Endothelial cell of umbilical vein (primary cell): ENCODE measurements around the gene MEOX2. TPM values are rescaled to one million over a fixed set of nuclear protein-coding genes. Genes with fewer than 3 reads are reported as not detected.

ENCODE experiments used
- BruUV-seq: library from RNA; stranded (reverse); fragments of 400-500 nt; replicated peaks from 2 replicates; lab custom pipeline; 2021; lab: Mats Ljungman, UMichigan
- CTCF ChIA-PET: fragments of 300-600, 350-600 bp; sonication (Branson Sonifier 250); formaldehyde crosslinking; loops from one replicate; lab custom pipeline; 2021; ENCODE audit warnings: antibody characterized with exemption, inconsistent platforms; lab: Charles Lee
- POLR2A ChIA-PET: fragments of 300-600, 350-600 bp; sonication (Branson Sonifier 250); formaldehyde crosslinking; loops from one replicate; lab custom pipeline; 2021; ENCODE audit warnings: antibody characterized with exemption, inconsistent platforms; lab: Charles Lee
- DNase-seq: peaks from one replicate; pipeline ENCODE4 v3.0.0-alpha.2; 2011; ENCODE audit warnings: low read depth, low spot score
- FAIRE-seq: peaks from 2 replicates; lab custom pipeline; 2011; peaks lifted over from hg19 to GRCh38; lab: Jason Lieb, UNC
- H2AFZ ChIP-seq: 2 replicates; pipeline ENCODE4 v1.6.0; 2012; ENCODE audit warnings: low read depth, low read length, control low read depth, inconsistent platforms
- H3K27ac ChIP-seq: 2 replicates; pipeline ENCODE4 v1.5.1; 2011; ENCODE audit warnings: low read depth, mild to moderate bottlenecking, control low read depth, low read length, moderate library complexity; ENCODE audit not compliant: insufficient read depth
- H3K27me3 ChIP-seq, 2 experiments: 2 replicates each; pipeline versions ENCODE4 v1.6.0 to v1.6.1; 2011; ENCODE audit warnings: low read length in 2 of 2, mixed read lengths in 1 of 2; ENCODE audit not compliant: control insufficient read depth in 2 of 2, insufficient read depth in 2 of 2
- H3K36me3 ChIP-seq, 2 experiments: 2 replicates in 1 of 2; 3 replicates in 1 of 2; pipeline ENCODE4 v1.5.1; 2011; ENCODE audit warnings: low read length in 2 of 2, mild to moderate bottlenecking in 1 of 2, moderate library complexity in 1 of 2; ENCODE audit not compliant: control insufficient read depth in 2 of 2, insufficient read depth in 2 of 2; ENCODE audit errors: extremely low read depth in 1 of 2
- H3K4me1 ChIP-seq: 3 replicates; pipeline ENCODE4 v1.5.1; 2011; ENCODE audit warnings: mild to moderate bottlenecking, low read length; ENCODE audit not compliant: control insufficient read depth, insufficient read depth; ENCODE audit errors: extremely low read depth
- H3K4me2 ChIP-seq: 2 replicates; pipeline ENCODE4 v1.6.1; 2011; ENCODE audit warnings: low read length, control low read depth, mixed read lengths; ENCODE audit not compliant: insufficient read depth
- H3K4me3 ChIP-seq, 3 experiments: fragments of 200-600 bp in 1 of 3; sonication (generic), shearing (Covaris generic) in 1 of 3; replicated peaks in 1 of 3; 2 replicates each; pipeline ENCODE4 v1.5.1; 2011 to 2016; ENCODE audit warnings: control low read depth in 3 of 3, low read length in 3 of 3, mild to moderate bottlenecking in 2 of 3, inconsistent platforms in 1 of 3, low read depth in 1 of 3, moderate library complexity in 1 of 3; ENCODE audit not compliant: insufficient read depth in 1 of 3
- H3K79me2 ChIP-seq: 2 replicates; pipeline ENCODE4 v1.6.0; 2012; ENCODE audit warnings: low read length, inconsistent platforms; ENCODE audit not compliant: control insufficient read depth, insufficient read depth
- H3K9ac ChIP-seq: replicated peaks from 2 replicates; pipeline ENCODE3; 2011; ENCODE audit warnings: low read length, control low read depth; ENCODE audit not compliant: insufficient read depth; ENCODE audit errors: extremely low read depth
- H3K9me1 ChIP-seq: replicated peaks from 3 replicates; pipeline ENCODE4 v1.6.0; 2011; ENCODE audit warnings: mild to moderate bottlenecking, low read length; ENCODE audit not compliant: control insufficient read depth, insufficient read depth; ENCODE audit errors: extremely low read depth
- H3K9me3 ChIP-seq: replicated peaks from 2 replicates; pipeline ENCODE4 v1.5.1; 2012; ENCODE audit warnings: low read length, inconsistent platforms; ENCODE audit not compliant: control insufficient read depth, insufficient read depth
- H4K20me1 ChIP-seq: replicated peaks from 2 replicates; pipeline ENCODE3; 2011; ENCODE audit warnings: mild to moderate bottlenecking, low read length; ENCODE audit not compliant: control insufficient read depth, insufficient read depth; ENCODE audit errors: extremely low read depth
- EZH2 ChIP-seq: IDR thresholded peaks from 2 replicates; pipeline ENCODE4 v1.6.1; 2012; ENCODE audit warnings: borderline replicate concordance, low read depth, mild to moderate bottlenecking, moderate library complexity, low read length, inconsistent platforms; ENCODE audit not compliant: severe bottlenecking
- FOS ChIP-seq: IDR thresholded peaks from 2 replicates; pipeline ENCODE4 v1.6.1; 2011; ENCODE audit warnings: mild to moderate bottlenecking, low read length, moderate library complexity, borderline replicate concordance; ENCODE audit not compliant: insufficient read depth
- GATA2 ChIP-seq: IDR thresholded peaks from 2 replicates; pipeline ENCODE4 v1.7.0; 2011; ENCODE audit warnings: low read depth, mild to moderate bottlenecking, moderate library complexity, mixed read lengths, low read length; ENCODE audit not compliant: insufficient read length, insufficient read depth
- JUN ChIP-seq: IDR thresholded peaks from 2 replicates; pipeline ENCODE4 v1.6.1; 2011; ENCODE audit warnings: borderline replicate concordance, low read depth; ENCODE audit not compliant: insufficient read length, insufficient read depth
- MYC ChIP-seq: IDR thresholded peaks from one replicate; pipeline ENCODE4 v1.6.1; 2011; ENCODE audit warnings: mild to moderate bottlenecking, low read depth, low read length
- POLR2A ChIP-seq: IDR thresholded peaks from 2 replicates; pipeline ENCODE4 v1.6.1; 2012; ENCODE audit warnings: low read depth, mild to moderate bottlenecking, control low read depth, low read length
- POLR2AphosphoS5 ChIP-seq: IDR thresholded peaks from 2 replicates; pipeline ENCODE4 v1.6.1; 2012; ENCODE audit warnings: low read depth, mild to moderate bottlenecking, control low read depth, low read length, moderate library complexity; ENCODE audit not compliant: insufficient read depth
- dilution Hi-C: fragments of 300-500 bp; cut with MboI; formaldehyde crosslinking; loops from one replicate; pipeline ENCODE4 v1.15.0; 2019; ENCODE audit warnings: low sequenced_read_pairs; ENCODE audit not compliant: extremely low pct_ligation_motif_present
- intact Hi-C: fragments of 100-400 bp; cut with micrococcal nuclease; formaldehyde crosslinking; loops from one replicate; pipeline ENCODE4 v1.10.0; 2022
- polyA plus RNA-seq, 4 experiments: library from polyadenylated mRNA; depleted of rRNA in 3 of 4; stranded (reverse) in 3 of 4; unstranded in 1 of 4; fragments of >200 nt; gene quantifications; 2 replicates each; pipeline versions ENCODE4 v1.2.1 to v1.2.3, GENCODE V29; 2011 to 2012; ENCODE audit warnings: missing spikeins in 1 of 4
- total RNA-seq: library from RNA; stranded (reverse); gene quantifications from 2 replicates; pipeline ENCODE4 v1.2.3, GENCODE V29; 2021
- TF ChIP-seq, protein P1 (sequence below), 2 donors: IDR thresholded peaks; 1 replicate in 1 of 2; 2 replicates in 1 of 2; pipeline ENCODE4 v1.5.1; 2011; ENCODE audit warnings: low read length in 2 of 2, mild to moderate bottlenecking in 2 of 2, moderate library complexity in 2 of 2, control low read depth in 1 of 2, inconsistent platforms in 1 of 2, low read depth in 1 of 2; ENCODE audit not compliant: insufficient read depth in 1 of 2; ENCODE audit errors: extremely low read depth in 1 of 2
- TF ChIP-seq, protein P2 (sequence below): IDR thresholded peaks from 2 replicates; pipeline ENCODE4 v1.6.1; 2011; ENCODE audit not compliant: insufficient read depth, insufficient read length

The MEOX2 gene
- total and polyA plus RNA-seq, 2 donors (not counting 3 experiments of a cell fraction or from before 2014, with no cell fraction given): 11.6 to 45.1 TPM

DNA sequence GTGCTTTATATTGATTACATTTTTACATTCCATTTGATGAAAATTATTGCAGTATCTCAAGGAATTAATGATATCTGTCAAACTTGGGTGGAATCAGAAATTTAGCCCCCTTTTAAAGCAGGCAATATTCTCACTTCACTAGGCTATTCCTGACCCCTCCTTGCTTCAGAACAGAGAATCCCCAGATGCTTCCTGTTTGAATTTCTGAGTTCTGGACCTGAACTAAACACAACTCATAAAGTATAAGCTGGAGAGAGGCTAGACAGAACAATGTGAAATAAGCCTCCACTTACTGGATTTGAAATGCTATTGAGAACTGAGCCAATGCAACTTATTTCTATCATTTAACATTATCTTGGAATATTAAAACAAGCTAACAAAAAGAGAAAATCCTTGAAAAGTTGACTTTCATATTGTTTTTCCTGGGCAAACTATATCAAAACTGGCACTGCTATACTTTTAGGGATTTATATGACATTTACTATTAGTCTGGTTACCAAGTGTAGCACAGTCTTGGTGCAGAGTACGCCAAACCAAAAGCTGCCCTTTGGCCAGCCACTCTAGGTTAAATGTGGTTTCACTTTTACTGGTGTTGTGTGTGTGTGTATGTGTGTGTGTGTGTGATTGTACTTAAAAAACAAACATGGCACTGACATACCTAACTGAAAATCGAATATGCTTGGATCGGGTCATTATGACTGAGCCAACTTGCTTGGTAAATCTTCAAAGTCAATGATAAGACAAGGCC is 105.7 kb downstream of the MEOX2 start:
- peak; percentile 69 for DNase-seq
- Histone ChIP-seq H3K36me3 (no peaks in the 10 kb centered on the region), H3K9me3 (peaks cover 3% of the 10 kb centered on the region), H3K27me3 (no peaks in the 10 kb centered on the region), H3K4me2 (no peak overlapping the region), H3K4me1 (no peaks in the 10 kb centered on the region), H3K9ac (no peak overlapping the region), H2AFZ (no peak overlapping the region), H3K9me1 (no peaks in the 10 kb centered on the region), H3K79me2 (no peaks in the 10 kb centered on the region), H3K4me3 (no peak overlapping the region), H4K20me1 (no peaks in the 10 kb centered on the region), H3K27ac (no peak overlapping the region)
- peak; percentile 54 for FAIRE-seq
- ChIA-PET POLR2A (no interaction called here), CTCF (interaction anchor here (0.7 to 1.8 kb wide), 6 partner anchors 14 to 517 kb away, joined by 3 to 7 read pairs (median 4); no protein-coding TSS in a partner anchor)
- TF ChIP-seq, protein P1, sequence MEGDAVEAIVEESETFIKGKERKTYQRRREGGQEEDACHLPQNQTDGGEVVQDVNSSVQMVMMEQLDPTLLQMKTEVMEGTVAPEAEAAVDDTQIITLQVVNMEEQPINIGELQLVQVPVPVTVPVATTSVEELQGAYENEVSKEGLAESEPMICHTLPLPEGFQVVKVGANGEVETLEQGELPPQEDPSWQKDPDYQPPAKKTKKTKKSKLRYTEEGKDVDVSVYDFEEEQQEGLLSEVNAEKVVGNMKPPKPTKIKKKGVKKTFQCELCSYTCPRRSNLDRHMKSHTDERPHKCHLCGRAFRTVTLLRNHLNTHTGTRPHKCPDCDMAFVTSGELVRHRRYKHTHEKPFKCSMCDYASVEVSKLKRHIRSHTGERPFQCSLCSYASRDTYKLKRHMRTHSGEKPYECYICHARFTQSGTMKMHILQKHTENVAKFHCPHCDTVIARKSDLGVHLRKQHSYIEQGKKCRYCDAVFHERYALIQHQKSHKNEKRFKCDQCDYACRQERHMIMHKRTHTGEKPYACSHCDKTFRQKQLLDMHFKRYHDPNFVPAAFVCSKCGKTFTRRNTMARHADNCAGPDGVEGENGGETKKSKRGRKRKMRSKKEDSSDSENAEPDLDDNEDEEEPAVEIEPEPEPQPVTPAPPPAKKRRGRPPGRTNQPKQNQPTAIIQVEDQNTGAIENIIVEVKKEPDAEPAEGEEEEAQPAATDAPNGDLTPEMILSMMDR (IDR thresholded peaks at IDR 0.05; ENCODE audit: extremely low read depth in 1 of 2, insufficient read depth in 1 of 2, low read depth in 1 of 2, low read length in 2 of 2): no peak
- no peak for TF ChIP-seq GATA2
- TF ChIP-seq POLR2A: no peak
- TF ChIP-seq POLR2AphosphoS5: no peak
- no peak for TF ChIP-seq JUN
- TF ChIP-seq, protein P2, sequence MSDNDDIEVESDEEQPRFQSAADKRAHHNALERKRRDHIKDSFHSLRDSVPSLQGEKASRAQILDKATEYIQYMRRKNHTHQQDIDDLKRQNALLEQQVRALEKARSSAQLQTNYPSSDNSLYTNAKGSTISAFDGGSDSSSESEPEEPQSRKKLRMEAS: no peak
- TF ChIP-seq MYC: no peak
- no peak for TF ChIP-seq FOS
- no peak for TF ChIP-seq EZH2
- BruUV-seq: no TSS peak
- dilution Hi-C loops (no loop called here), intact Hi-C loops (no loop called here)
